SK-N-SH (cell line): ENCODE measurements around the gene KY. TPM values are rescaled to one million over a fixed set of nuclear protein-coding genes. Genes with fewer than 3 reads are reported as not detected.

Source experiments
- CTCF ChIA-PET: fragments of 300-600, 350-600 bp; formaldehyde crosslinking; extraction: SDS; loops from one replicate; lab custom pipeline; 2021; lab: Yijun Ruan, JAX
- POLR2A ChIA-PET: fragments of 350-600 bp; sonication (Branson Sonifier 250); formaldehyde crosslinking; extraction: SDS; loops from one replicate; lab custom pipeline; 2020; ENCODE audit warnings: antibody characterized with exemption, inconsistent platforms; lab: Yijun Ruan, JAX
- DNase-seq: peaks from one replicate; pipeline ENCODE4 v3.0.0; 2012
- H2AFZ ChIP-seq: fragments of 200-600 bp; sonication (generic); 2 replicates; pipeline ENCODE4 v1.8.1; 2016; ENCODE audit warnings: antibody characterized with exemption, mild to moderate bottlenecking, low read depth
- H3F3A ChIP-seq: fragments of 200-600 bp; sonication (generic); replicated peaks from 2 replicates; pipeline ENCODE3; 2016; ENCODE audit warnings: antibody characterized with exemption, mild to moderate bottlenecking; ENCODE audit not compliant: insufficient read depth
- H3K27ac ChIP-seq, 2 experiments: fragments of 200-500 bp in 1 of 2; fragments of 200-600 bp in 1 of 2; sonication (Bioruptor generic) in 1 of 2; sonication (generic), shearing (Covaris generic) in 1 of 2; 2 replicates each; pipeline versions ENCODE4 v1.5.1 to v1.6.1; 2014 to 2016; ENCODE audit warnings: low read depth in 2 of 2, inconsistent platforms in 1 of 2, low read length in 1 of 2, mild to moderate bottlenecking in 1 of 2, mixed read lengths in 1 of 2
- H3K27me3 ChIP-seq: fragments of 200-600 bp; sonication (generic), shearing (Covaris generic); 2 replicates; pipeline ENCODE4 v1.6.1; 2016; ENCODE audit warnings: mixed run types; ENCODE audit not compliant: insufficient read depth
- H3K36me3 ChIP-seq, 2 experiments: fragments of 200-500 bp in 1 of 2; fragments of 200-600 bp in 1 of 2; sonication (Bioruptor generic) in 1 of 2; sonication (generic) in 1 of 2; replicated peaks in 1 of 2; 2 replicates each; pipeline versions ENCODE3 to v1.5.1; 2014 to 2016; ENCODE audit warnings: low read length in 1 of 2, mild to moderate bottlenecking in 1 of 2; ENCODE audit not compliant: insufficient read depth in 2 of 2, control insufficient read depth in 1 of 2
- H3K4me1 ChIP-seq, 2 experiments: fragments of 200-500 bp in 1 of 2; fragments of 200-600 bp in 1 of 2; sonication (Bioruptor generic) in 1 of 2; sonication (generic), shearing (Covaris generic) in 1 of 2; 2 replicates each; pipeline versions ENCODE4 v1.5.1 to v1.6.1; 2014 to 2016; ENCODE audit warnings: low read depth in 1 of 2, low read length in 1 of 2, mixed run types in 1 of 2; ENCODE audit not compliant: insufficient read depth in 2 of 2, control insufficient read depth in 1 of 2
- H3K4me2 ChIP-seq: fragments of 200-600 bp; sonication (generic), shearing (Covaris generic); 2 replicates; pipeline ENCODE4 v1.6.1; 2017; ENCODE audit warnings: mixed run types
- H3K4me3 ChIP-seq, 2 experiments: fragments of 200-500 bp in 1 of 2; fragments of 200-600 bp in 1 of 2; sonication (Bioruptor generic) in 1 of 2; sonication (generic), shearing (Covaris generic) in 1 of 2; 2 replicates each; pipeline versions ENCODE4 v1.5.1 to v1.8.1; 2014 to 2016; ENCODE audit warnings: low read depth in 2 of 2, inconsistent platforms in 1 of 2, low read length in 1 of 2, mild to moderate bottlenecking in 1 of 2, mixed read lengths in 1 of 2, moderate library complexity in 1 of 2
- H3K79me2 ChIP-seq: fragments of 200-600 bp; sonication (generic); 2 replicates; pipeline ENCODE4 v1.8.1; 2017; ENCODE audit warnings: mild to moderate bottlenecking; ENCODE audit not compliant: insufficient read depth
- H3K9ac ChIP-seq: fragments of 200-600 bp; sonication (generic); 2 replicates; pipeline ENCODE4 v1.6.1; 2017; ENCODE audit warnings: mixed run types
- H3K9me2 ChIP-seq: fragments of 200-600 bp; sonication (generic); 2 replicates; pipeline ENCODE4 v1.6.1; 2017; ENCODE audit warnings: mixed run types
- H3K9me3 ChIP-seq: fragments of 200-600 bp; sonication (generic); 2 replicates; pipeline ENCODE4 v1.6.1; 2017; ENCODE audit warnings: mixed run types, mild to moderate bottlenecking, moderate library complexity
- H4K20me1 ChIP-seq: fragments of 200-600 bp; sonication (generic); 2 replicates; pipeline ENCODE4 v1.6.1; 2017; ENCODE audit warnings: mild to moderate bottlenecking, mixed run types; ENCODE audit not compliant: insufficient read depth
- ELF1 ChIP-seq: IDR thresholded peaks from 2 replicates; pipeline ENCODE4 v1.4.0; 2012
- EP300 ChIP-seq, 2 experiments: IDR thresholded peaks; 2 replicates each; pipeline versions ENCODE4 v1.4.0 to v1.6.1; 2012; ENCODE audit warnings: borderline replicate concordance in 1 of 2, low read depth in 1 of 2, low read length in 1 of 2
- EZH2phosphoT487 ChIP-seq: fragments of 200-600 bp; sonication (generic); IDR thresholded peaks from 2 replicates; pipeline ENCODE4 v1.6.1; 2017; ENCODE audit warnings: low read depth, mixed run types, mild to moderate bottlenecking, antibody characterized with exemption, moderate library complexity, borderline replicate concordance
- FOSL2 ChIP-seq: IDR thresholded peaks from 2 replicates; pipeline ENCODE4 v1.4.0; 2012; ENCODE audit warnings: low read depth, mild to moderate bottlenecking, moderate library complexity, borderline replicate concordance
- FOXJ3 ChIP-seq: sonication (generic); formaldehyde crosslinking; IDR thresholded peaks from 2 replicates; pipeline ENCODE4 v1.5.1; 2020; ENCODE audit warnings: mild to moderate bottlenecking, missing genetic modification reagents
- FOXM1 ChIP-seq: IDR thresholded peaks from 2 replicates; pipeline ENCODE4 v1.4.0; 2012; ENCODE audit warnings: low read depth, mild to moderate bottlenecking
- GABPA ChIP-seq: IDR thresholded peaks from 2 replicates; pipeline ENCODE4 v1.4.0; 2012; ENCODE audit warnings: low read depth, mild to moderate bottlenecking
- IRF3 ChIP-seq: fragments of 150-350 bp; IDR thresholded peaks from 2 replicates; pipeline ENCODE4 v1.6.1; 2016; ENCODE audit warnings: mild to moderate bottlenecking, low read depth, low read length
- MAX ChIP-seq: IDR thresholded peaks from 2 replicates; pipeline ENCODE4 v1.4.0; 2012; ENCODE audit warnings: low read depth
- MXI1 ChIP-seq: IDR thresholded peaks from 2 replicates; pipeline ENCODE4 v1.6.1; 2012; ENCODE audit warnings: mild to moderate bottlenecking, low read depth, low read length, improper control_type of control experiment
- PBX3 ChIP-seq: IDR thresholded peaks from 2 replicates; pipeline ENCODE4; 2012
- RCOR1 ChIP-seq: fragments of 150-350 bp; IDR thresholded peaks from 2 replicates; pipeline ENCODE4 v1.6.1; 2017; ENCODE audit warnings: antibody characterized with exemption, low read length
- RFX5 ChIP-seq: IDR thresholded peaks from 2 replicates; pipeline ENCODE4 v1.6.1; 2012; ENCODE audit warnings: mild to moderate bottlenecking, improper control_type of control experiment, low read length
- SIN3A ChIP-seq: IDR thresholded peaks from 2 replicates; pipeline ENCODE4 v1.6.1; 2012; ENCODE audit warnings: low read depth, mild to moderate bottlenecking, low read length, moderate library complexity, borderline replicate concordance
- SMC3 ChIP-seq: IDR thresholded peaks from 2 replicates; pipeline ENCODE4 v1.6.1; 2012; ENCODE audit warnings: low read depth, low read length, improper control_type of control experiment
- TAF1 ChIP-seq: IDR thresholded peaks from 2 replicates; pipeline ENCODE4 v1.6.1; 2012; ENCODE audit warnings: low read depth, mild to moderate bottlenecking, low read length, moderate library complexity, borderline replicate concordance
- TCF12 ChIP-seq: IDR thresholded peaks from 2 replicates; pipeline ENCODE4 v1.4.0; 2012
- TEAD4 ChIP-seq: IDR thresholded peaks from 2 replicates; pipeline ENCODE4 v1.4.0; 2012; ENCODE audit warnings: mild to moderate bottlenecking, borderline replicate concordance; ENCODE audit not compliant: insufficient read depth
- USF2 ChIP-seq: fragments of 150-350 bp; IDR thresholded peaks from 2 replicates; pipeline ENCODE4 v1.6.1; 2017; ENCODE audit warnings: antibody characterized with exemption, low read length, low read depth, borderline replicate concordance
- YY1 ChIP-seq: IDR thresholded peaks from 2 replicates; pipeline ENCODE4 v1.4.0; 2012; ENCODE audit warnings: low read depth, mild to moderate bottlenecking
- WGBS: methylation state at CpG from one replicate; pipeline ENCODE4 v1.1.6; 2017; ENCODE audit warnings: low lambda C conversion rate; 5-methylcytosine and 5-hydroxymethylcytosine counted together
- polyA plus RNA-seq, 3 experiments: library from polyadenylated mRNA; depleted of rRNA; stranded (reverse); fragments of >200 nt; gene quantifications; 2 replicates each; pipeline ENCODE4 v1.2.3, GENCODE V29; 2012

KY gene
- polyA plus RNA-seq, 1 of the 3 experiments (the other 2 are of a cell fraction): 2.4 TPM

- Histone ChIP-seq H4K20me1 (no peaks in the 10 kb centered on the region), H3K27me3 (no peaks in the 10 kb centered on the region), H3K79me2 (no peaks in the 10 kb centered on the region), H3K36me3 (no peaks in the 10 kb centered on the region), H3F3A (no peaks in the 10 kb centered on the region), H3K4me3 (no peak overlapping the region), H3K9me3 (no peaks in the 10 kb centered on the region), H3K4me2 (no peak overlapping the region), H2AFZ (no peak overlapping the region), H3K27ac (no peak overlapping the region), H3K4me1 (no peaks in the 10 kb centered on the region), H3K9me2 (no peaks in the 10 kb centered on the region), H3K9ac (no peak overlapping the region)
- CTCF ChIA-PET: interaction anchor here (0.5 kb wide), 1 partner anchor 105 kb away, joined by 3 read pairs; no protein-coding TSS in a partner anchor
- 89% methylated on average over 3 of the region's 3 CpGs for WGBS
- no peak for DNase-seq
- TF ChIP-seq PBX3 (no peak), TEAD4 (no peak), MAX (no peak), SIN3A (no peak), FOSL2 (no peak), MXI1 (no peak), RCOR1 (no peak), FOXJ3 (CRISPR knock-in tag) (no peak), TCF12 (no peak), YY1 (no peak), USF2 (no peak), GABPA (no peak), FOXM1 (no peak), EP300 (IDR thresholded peaks at IDR 0.05; ENCODE audit: borderline replicate concordance in 1 of 2, low read depth in 1 of 2, low read length in 1 of 2) (no peak), EZH2phosphoT487 (no peak)
- POLR2A ChIA-PET: no interaction called here
Measured at GRCh38 chr3:134579141-134579665, 71.6 kb downstream of the KY start.

- no peak for DNase-seq
- TF ChIP-seq FOXM1: no peak
- no peak for TF ChIP-seq MAX
- TF ChIP-seq TEAD4: no peak
- TF ChIP-seq YY1: no peak
- no peak for TF ChIP-seq ELF1
- TF ChIP-seq USF2: no peak
- no peak for TF ChIP-seq TAF1
- no peak for TF ChIP-seq PBX3
- no peak for TF ChIP-seq IRF3
- no peak for TF ChIP-seq SMC3
- TF ChIP-seq RFX5: no peak
- no peaks in the 10 kb centered on the region for H4K20me1 ChIP-seq
- H3K9ac ChIP-seq: no peak overlapping the region
- H2AFZ ChIP-seq: no peak overlapping the region
- ChIA-PET POLR2A (no interaction called here), CTCF (interaction anchor here (0.6 to 1.9 kb wide), 3 partner anchors 21 to 77 kb away, joined by 3 to 8 read pairs (median 3); no protein-coding TSS in a partner anchor)
- H3K4me3 ChIP-seq: no peak overlapping the region
- no peaks in the 10 kb centered on the region for H3K79me2 ChIP-seq
- no peaks in the 10 kb centered on the region for H3F3A ChIP-seq
- H3K9me2 ChIP-seq: no peaks in the 10 kb centered on the region
- H3K9me3 ChIP-seq: no peaks in the 10 kb centered on the region
- H3K27me3 ChIP-seq: no peaks in the 10 kb centered on the region
- no peaks in the 10 kb centered on the region for H3K36me3 ChIP-seq
- H3K27ac ChIP-seq: no peak overlapping the region
- no peaks in the 10 kb centered on the region for H3K4me1 ChIP-seq
- 80% methylated on average over 3 of the region's 3 CpGs for WGBS
- H3K4me2 ChIP-seq: no peak overlapping the region
Measured at GRCh38 chr3:134576831-134577230, 74.0 kb downstream of the KY start.
